Neural progenitor cell (in vitro differentiated cells): ENCODE data around the gene CTNNB1. TPM values are rescaled to one million over a fixed set of nuclear protein-coding genes. Genes with fewer than 3 reads are reported as not detected.

ENCODE experiments used
- DNase-seq: peaks from one replicate; pipeline ENCODE4 v3.0.0-alpha.2; 2016; ENCODE audit warnings: low spot score
- H2AFZ ChIP-seq: fragments of 200-600 bp; sonication (generic); replicated peaks from 2 replicates; pipeline ENCODE4 v1.6.1; 2016; ENCODE audit warnings: antibody characterized with exemption
- H3F3A ChIP-seq: fragments of 200-600 bp; sonication (generic); 2 replicates; pipeline ENCODE4 v1.6.1; 2016; ENCODE audit warnings: antibody characterized with exemption, low read depth
- H3K27ac ChIP-seq: fragments of 200-600 bp; sonication (generic); 2 replicates; pipeline ENCODE4 v1.5.1; 2016; ENCODE audit warnings: mild to moderate bottlenecking
- H3K27me3 ChIP-seq: fragments of 200-600 bp; sonication (generic); 2 replicates; pipeline ENCODE4 v1.6.1; 2016; ENCODE audit warnings: mild to moderate bottlenecking, moderate library complexity
- H3K36me3 ChIP-seq: fragments of 200-600 bp; sonication (generic); 2 replicates; pipeline ENCODE4 v1.5.1; 2016
- H3K4me1 ChIP-seq: fragments of 200-600 bp; sonication (generic); 2 replicates; pipeline ENCODE4 v1.6.1; 2016; ENCODE audit warnings: mixed run types
- H3K4me2 ChIP-seq: fragments of 200-600 bp; sonication (generic); 2 replicates; pipeline ENCODE4 v1.6.1; 2016
- H3K4me3 ChIP-seq: fragments of 200-600 bp; sonication (generic); 2 replicates; pipeline ENCODE4 v1.5.1; 2016
- H3K79me2 ChIP-seq: fragments of 200-600 bp; sonication (generic); 2 replicates; pipeline ENCODE4 v1.6.1; 2016; ENCODE audit warnings: low read depth
- H3K9ac ChIP-seq: fragments of 200-600 bp; sonication (generic); 2 replicates; pipeline ENCODE4 v1.6.1; 2016
- H3K9me3 ChIP-seq: fragments of 200-600 bp; sonication (generic); 2 replicates; pipeline ENCODE4 v1.5.1; 2016; ENCODE audit warnings: low read depth
- H4K20me1 ChIP-seq: fragments of 200-600 bp; sonication (generic); 2 replicates; pipeline ENCODE4 v1.6.1; 2016; ENCODE audit warnings: low read depth
- H3K27ac Mint-ChIP-seq: 3 replicates; pipeline ENCODE4 v1.8.0; 2021; ENCODE audit warnings: mixed read lengths
- H3K27me3 Mint-ChIP-seq: 2 replicates; pipeline ENCODE4 v1.8.0; 2022; ENCODE audit warnings: low read depth, mild to moderate bottlenecking, inconsistent platforms, moderate library complexity, mixed read lengths; ENCODE audit not compliant: insufficient read depth
- H3K36me3 Mint-ChIP-seq: 3 replicates; pipeline ENCODE4 v1.8.0; 2021; ENCODE audit warnings: mixed read lengths
- H3K4me1 Mint-ChIP-seq: 3 replicates; pipeline ENCODE4 v1.8.0; 2021; ENCODE audit warnings: mixed read lengths
- H3K4me3 Mint-ChIP-seq: 3 replicates; pipeline ENCODE4 v1.8.0; 2021; ENCODE audit warnings: mild to moderate bottlenecking, moderate library complexity, mixed read lengths
- H3K9me3 Mint-ChIP-seq: 3 replicates; pipeline ENCODE4 v1.8.0; 2020; ENCODE audit warnings: mixed read lengths
- EZH2 ChIP-seq: fragments of 200-600 bp; sonication (generic); IDR thresholded peaks from 2 replicates; pipeline ENCODE4 v1.6.1; 2017; ENCODE audit warnings: antibody characterized with exemption, mild to moderate bottlenecking, moderate library complexity
- EZH2phosphoT487 ChIP-seq: fragments of 200-600 bp; sonication (generic); IDR thresholded peaks from 2 replicates; pipeline ENCODE4 v1.6.1; 2017; ENCODE audit warnings: antibody characterized with exemption
- total RNA-seq: library from RNA; depleted of rRNA; stranded (reverse); fragments of >200 nt; gene quantifications from 2 replicates; pipeline ENCODE4 v1.2.3, GENCODE V29; 2015; ENCODE audit warnings: low replicate concordance
- TF ChIP-seq, protein P1 (sequence below): fragments of 200-600 bp; sonication (generic); IDR thresholded peaks from 2 replicates; pipeline ENCODE4 v1.5.1; 2017; ENCODE audit warnings: antibody characterized with exemption, mild to moderate bottlenecking

CTNNB1 gene
- total RNA-seq, 1 donor from 2014 or later, result 566 TPM

DNA sequence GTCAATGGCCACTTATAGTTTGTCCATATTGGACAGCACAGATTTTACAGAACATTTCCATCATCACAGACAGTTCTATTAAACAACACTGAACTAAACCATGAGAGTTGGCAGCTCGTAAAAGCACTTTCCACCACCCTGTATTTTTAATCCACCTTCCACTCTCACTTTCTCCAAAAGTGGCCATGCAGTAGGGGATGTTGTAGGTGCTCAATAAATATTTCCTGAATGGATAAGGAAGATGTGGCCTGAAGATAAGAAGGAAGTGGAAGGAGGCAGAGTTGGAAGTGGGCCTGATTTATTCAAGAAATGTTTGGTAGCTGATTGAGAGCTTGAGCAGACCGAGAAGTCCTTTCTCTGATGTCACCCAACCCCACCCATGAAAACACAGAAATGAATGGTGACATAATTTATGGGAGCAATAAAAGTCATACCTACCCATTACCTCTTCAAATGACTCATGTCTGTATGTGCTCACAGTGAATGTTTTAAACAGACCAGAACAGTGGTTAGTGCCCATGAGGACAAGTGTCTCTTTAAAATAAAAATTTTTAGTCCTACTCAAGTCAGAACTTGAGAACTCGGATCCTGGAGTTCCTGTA, 39.6 kb upstream of the CTNNB1 start:
- Histone ChIP-seq H3K9ac (no peak overlapping the region), H3K79me2 (no peaks in the 10 kb centered on the region), H3F3A (no peaks in the 10 kb centered on the region), H3K9me3 (no peaks in the 10 kb centered on the region), H3K27me3 (no peaks in the 10 kb centered on the region), H3K4me3 (no peak overlapping the region), H3K36me3 (no peaks in the 10 kb centered on the region), H3K27ac (no peak overlapping the region), H3K4me1 (peaks cover 10% of the 10 kb centered on the region), H4K20me1 (no peaks in the 10 kb centered on the region), H3K4me2 (no peak overlapping the region), H2AFZ (no peak overlapping the region)
- DNase-seq, result no peak
- H3K4me3 Mint-ChIP-seq, result no peak overlapping the region
- no peaks in the 10 kb centered on the region for H3K9me3 Mint-ChIP-seq
- peaks cover 11% of the 10 kb centered on the region for H3K4me1 Mint-ChIP-seq
- no peak overlapping the region for H3K27ac Mint-ChIP-seq
- H3K36me3 Mint-ChIP-seq, result no peaks in the 10 kb centered on the region
- peaks cover 3% of the 10 kb centered on the region for H3K27me3 Mint-ChIP-seq
- TF ChIP-seq EZH2 (no peak), EZH2phosphoT487 (no peak)
- TF ChIP-seq, protein P1, sequence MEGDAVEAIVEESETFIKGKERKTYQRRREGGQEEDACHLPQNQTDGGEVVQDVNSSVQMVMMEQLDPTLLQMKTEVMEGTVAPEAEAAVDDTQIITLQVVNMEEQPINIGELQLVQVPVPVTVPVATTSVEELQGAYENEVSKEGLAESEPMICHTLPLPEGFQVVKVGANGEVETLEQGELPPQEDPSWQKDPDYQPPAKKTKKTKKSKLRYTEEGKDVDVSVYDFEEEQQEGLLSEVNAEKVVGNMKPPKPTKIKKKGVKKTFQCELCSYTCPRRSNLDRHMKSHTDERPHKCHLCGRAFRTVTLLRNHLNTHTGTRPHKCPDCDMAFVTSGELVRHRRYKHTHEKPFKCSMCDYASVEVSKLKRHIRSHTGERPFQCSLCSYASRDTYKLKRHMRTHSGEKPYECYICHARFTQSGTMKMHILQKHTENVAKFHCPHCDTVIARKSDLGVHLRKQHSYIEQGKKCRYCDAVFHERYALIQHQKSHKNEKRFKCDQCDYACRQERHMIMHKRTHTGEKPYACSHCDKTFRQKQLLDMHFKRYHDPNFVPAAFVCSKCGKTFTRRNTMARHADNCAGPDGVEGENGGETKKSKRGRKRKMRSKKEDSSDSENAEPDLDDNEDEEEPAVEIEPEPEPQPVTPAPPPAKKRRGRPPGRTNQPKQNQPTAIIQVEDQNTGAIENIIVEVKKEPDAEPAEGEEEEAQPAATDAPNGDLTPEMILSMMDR, result no peak

DNA sequence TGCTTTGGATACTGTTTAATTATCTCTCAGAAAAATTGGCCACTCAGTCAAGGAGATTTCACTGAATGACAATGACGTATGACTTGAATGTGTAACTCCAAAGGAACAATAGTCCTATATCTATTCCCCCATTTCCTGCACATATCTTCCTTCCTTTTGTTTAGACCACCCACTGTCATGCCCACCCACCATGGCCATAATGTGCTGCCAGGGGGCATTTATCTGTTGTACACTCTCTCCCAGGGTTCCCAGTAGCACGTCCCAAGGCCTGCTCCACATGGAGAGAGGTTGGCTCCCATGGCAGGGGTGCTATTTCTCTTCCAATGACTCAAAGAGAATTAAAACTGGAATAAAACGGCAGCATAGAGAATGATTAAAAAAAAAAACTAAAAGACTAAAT, 36.8 kb upstream of the CTNNB1 start:
- no peaks in the 10 kb centered on the region for H3K36me3 ChIP-seq
- H3K9me3 ChIP-seq, result no peaks in the 10 kb centered on the region
- no peak overlapping the region for H3K4me3 ChIP-seq
- Mint-ChIP-seq H3K9me3 (no peaks in the 10 kb centered on the region), H3K27me3 (peaks cover 3% of the 10 kb centered on the region), H3K27ac (peak overlapping the region; percentile 36), H3K4me1 (peaks cover 7% of the 10 kb centered on the region), H3K36me3 (no peaks in the 10 kb centered on the region), H3K4me3 (no peak overlapping the region)
- no peak overlapping the region for H3K9ac ChIP-seq
- TF ChIP-seq EZH2, result no peak
- TF ChIP-seq, protein P1, result no peak
- no peak for TF ChIP-seq EZH2phosphoT487
- no peaks in the 10 kb centered on the region for H3K27me3 ChIP-seq
- no peaks in the 10 kb centered on the region for H4K20me1 ChIP-seq
- no peak overlapping the region for H2AFZ ChIP-seq
- H3K4me2 ChIP-seq, result no peak overlapping the region
- H3K79me2 ChIP-seq, result no peaks in the 10 kb centered on the region
- no peak for DNase-seq
- H3K4me1 ChIP-seq, result peaks cover 10% of the 10 kb centered on the region
- H3F3A ChIP-seq, result no peaks in the 10 kb centered on the region
- H3K27ac ChIP-seq, result no peak overlapping the region

DNA sequence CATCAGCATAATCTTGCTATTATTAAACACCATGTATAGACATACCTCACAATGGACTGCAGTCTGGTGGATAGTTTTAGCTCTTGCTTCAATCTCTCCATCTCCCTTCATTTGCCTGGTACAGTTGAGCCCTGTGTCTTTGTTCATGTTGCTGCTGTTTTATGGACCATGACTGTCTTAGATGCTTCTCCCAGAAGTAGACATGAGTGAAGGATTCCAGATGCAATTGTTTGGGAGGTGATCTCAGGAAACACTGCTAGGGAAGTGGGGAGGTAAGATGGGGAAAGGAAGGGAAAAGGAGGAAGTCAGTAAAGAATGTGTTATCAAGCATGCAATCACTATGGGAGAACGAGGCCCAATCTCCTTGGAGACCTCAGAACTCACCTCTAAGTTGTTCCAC, 36.3 kb upstream of the CTNNB1 start:
- Histone ChIP-seq H3K36me3 (no peaks in the 10 kb centered on the region), H3K4me2 (no peak overlapping the region), H3K79me2 (no peaks in the 10 kb centered on the region), H2AFZ (no peak overlapping the region), H3F3A (no peaks in the 10 kb centered on the region), H3K4me1 (peaks cover 10% of the 10 kb centered on the region), H3K9me3 (no peaks in the 10 kb centered on the region), H4K20me1 (no peaks in the 10 kb centered on the region), H3K27me3 (no peaks in the 10 kb centered on the region), H3K27ac (no peak overlapping the region), H3K4me3 (no peak overlapping the region), H3K9ac (no peak overlapping the region)
- Mint-ChIP-seq H3K4me1 (peaks cover 6% of the 10 kb centered on the region), H3K27ac (no peak overlapping the region), H3K36me3 (no peaks in the 10 kb centered on the region), H3K27me3 (peaks cover 3% of the 10 kb centered on the region), H3K4me3 (no peak overlapping the region), H3K9me3 (no peaks in the 10 kb centered on the region)
- no peak for DNase-seq
- no peak for TF ChIP-seq EZH2phosphoT487
- TF ChIP-seq EZH2, result no peak

DNA sequence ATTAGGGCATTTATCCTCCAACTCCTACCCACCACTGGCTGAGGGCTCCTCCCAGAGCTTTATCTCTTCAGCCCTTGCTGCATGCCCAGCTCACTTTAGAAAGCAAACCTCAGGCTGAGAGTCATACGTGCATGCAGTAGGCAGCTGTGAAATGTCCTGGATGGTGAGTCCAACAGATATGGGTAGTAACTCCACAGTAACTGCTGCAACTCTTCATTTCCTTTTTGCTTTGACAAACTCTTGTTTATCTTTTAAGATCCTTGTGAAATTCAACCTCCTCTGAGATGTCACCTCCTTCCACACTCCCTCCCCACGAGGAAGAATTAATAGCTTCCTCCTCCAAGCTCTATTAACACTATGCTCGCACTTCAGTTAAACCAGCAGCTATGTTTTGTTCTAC, 35.9 kb upstream of the CTNNB1 start:
- H3K9ac ChIP-seq, result no peak overlapping the region
- H3K4me3 Mint-ChIP-seq, result no peak overlapping the region
- peaks cover 5% of the 10 kb centered on the region for H3K4me1 Mint-ChIP-seq
- H3K36me3 ChIP-seq, result no peaks in the 10 kb centered on the region
- no peak overlapping the region for H3K27ac Mint-ChIP-seq
- no peaks in the 10 kb centered on the region for H3F3A ChIP-seq
- no peak overlapping the region for H3K4me3 ChIP-seq
- H3K27me3 ChIP-seq, result no peaks in the 10 kb centered on the region
- DNase-seq, result no peak
- H3K79me2 ChIP-seq, result no peaks in the 10 kb centered on the region
- no peak overlapping the region for H2AFZ ChIP-seq
- peaks cover under 1% of the 10 kb centered on the region for H3K9me3 Mint-ChIP-seq
- H3K27me3 Mint-ChIP-seq, result peaks cover 3% of the 10 kb centered on the region
- H3K27ac ChIP-seq, result no peak overlapping the region
- H3K4me1 ChIP-seq, result peaks cover 8% of the 10 kb centered on the region
- H3K9me3 ChIP-seq, result no peaks in the 10 kb centered on the region
- H3K4me2 ChIP-seq, result no peak overlapping the region
- TF ChIP-seq EZH2phosphoT487 (no peak), EZH2 (no peak)
- TF ChIP-seq, protein P1, result no peak
- H4K20me1 ChIP-seq, result no peaks in the 10 kb centered on the region
- no peaks in the 10 kb centered on the region for H3K36me3 Mint-ChIP-seq
